SJSA1 (cell line): ENCODE results near the gene DYNC1I1. TPM values are rescaled to one million over a fixed set of nuclear protein-coding genes. Genes with fewer than 3 reads are reported as not detected.

Experiments
- DNase-seq, 2 experiments: peaks; one replicate each; pipeline ENCODE4 v3.0.0-alpha.2; 2015 to 2020; ENCODE audit warnings: low spot score in 2 of 2, low read depth in 1 of 2
- H3K27ac ChIP-seq: fragments of 250-450 bp; sonication (Bioruptor Pico); 2 replicates; pipeline ENCODE4 v1.5.1; 2020; ENCODE audit warnings: mild to moderate bottlenecking, moderate library complexity
- H3K27me3 ChIP-seq: fragments of 250-450 bp; sonication (Bioruptor Pico); replicated peaks from 2 replicates; pipeline ENCODE4 v1.5.1; 2020; ENCODE audit warnings: mild to moderate bottlenecking, moderate library complexity
- H3K36me3 ChIP-seq: fragments of 250-450 bp; sonication (Bioruptor Pico); 2 replicates; pipeline ENCODE4 v1.5.1; 2020; ENCODE audit warnings: mild to moderate bottlenecking
- H3K4me1 ChIP-seq: fragments of 250-450 bp; sonication (Bioruptor Pico); replicated peaks from 2 replicates; pipeline ENCODE4 v1.6.1; 2021; ENCODE audit warnings: mild to moderate bottlenecking
- H3K4me3 ChIP-seq: fragments of 250-450 bp; sonication (Bioruptor Pico); 2 replicates; pipeline ENCODE4 v1.5.1; 2020; ENCODE audit warnings: mild to moderate bottlenecking
- H3K9me3 ChIP-seq: fragments of 250-450 bp; sonication (Bioruptor Pico); replicated peaks from 2 replicates; pipeline ENCODE4 v1.5.1; 2020; ENCODE audit warnings: mild to moderate bottlenecking
- total RNA-seq: library from RNA; depleted of rRNA; stranded (reverse); fragments of >200 nt; shearing (Covaris generic); gene quantifications from 2 replicates; pipeline ENCODE4 v1.2.3, GENCODE V29; 2014; rRNA removed

Gene DYNC1I1
- total RNA-seq, 1 experiment from 2014 or later = 6.2 TPM

DNA sequence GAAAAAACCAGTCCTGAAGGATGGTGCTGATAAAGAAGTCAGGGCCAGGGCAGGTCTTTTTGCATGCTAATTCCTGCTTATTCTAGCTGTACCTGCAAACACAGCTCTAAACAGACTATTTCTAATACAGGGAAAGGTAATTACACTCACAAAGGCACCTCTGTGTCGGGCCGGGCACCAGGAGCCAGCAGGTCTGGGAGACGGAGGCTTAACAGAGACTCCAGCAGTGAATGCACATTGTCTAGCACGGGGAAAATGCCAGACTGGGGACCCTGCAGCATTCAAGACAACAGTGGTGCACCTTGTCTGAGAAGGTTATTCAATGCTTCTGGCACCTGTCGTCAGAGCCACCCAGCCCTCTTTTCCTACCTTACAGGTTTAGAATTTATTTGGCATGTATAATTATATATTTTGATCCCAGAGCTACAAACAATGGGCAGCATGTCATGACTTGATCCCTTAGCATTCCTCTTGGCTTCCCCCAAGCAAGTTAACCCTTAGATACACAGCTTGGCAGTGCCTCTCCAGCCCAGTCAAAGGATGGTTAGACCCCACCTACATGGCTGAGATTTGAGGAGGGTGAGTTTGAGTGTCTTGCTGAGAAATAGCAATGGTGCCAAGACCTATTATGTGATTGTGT lies 364.4 kb downstream of the DYNC1I1 start:
- Histone ChIP-seq H3K36me3 (no peaks in the 10 kb centered on the region), H3K27ac (no peak overlapping the region), H3K4me1 (no peaks in the 10 kb centered on the region)

DNA sequence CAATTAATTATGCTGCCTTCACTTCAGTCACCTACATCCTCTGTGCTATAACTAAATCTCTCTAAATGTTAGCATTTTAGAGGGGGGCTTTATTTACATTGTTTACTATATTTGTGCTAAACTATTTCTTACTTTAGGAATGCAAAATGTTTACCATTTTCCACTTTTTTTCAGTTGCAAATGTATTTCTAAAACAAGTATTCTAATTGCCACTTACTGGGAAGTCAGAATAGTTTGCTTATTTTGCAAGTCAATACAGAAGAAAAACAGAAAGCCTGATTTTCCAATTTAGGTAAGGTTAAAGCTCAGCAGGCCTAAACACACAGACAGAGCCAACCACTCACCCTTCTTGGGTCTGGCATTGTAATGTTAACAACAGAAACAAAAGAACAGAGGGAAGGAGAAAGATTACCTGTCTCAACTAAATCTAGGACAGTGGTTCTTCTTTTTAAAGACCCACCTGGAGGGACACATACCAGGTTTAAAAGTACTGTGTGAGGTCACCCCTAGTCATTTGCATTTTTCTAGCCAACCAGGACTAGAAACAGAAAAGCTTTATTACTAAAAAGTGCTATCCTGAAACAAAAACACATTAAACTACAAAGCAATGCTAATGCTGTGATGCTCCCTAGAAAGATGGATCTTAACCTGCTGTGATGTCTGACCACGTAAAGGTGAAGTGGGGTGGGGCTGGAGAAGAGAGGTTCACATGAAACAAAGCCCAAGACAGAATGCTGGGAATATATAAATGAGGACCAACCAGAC lies 371.3 kb downstream of the DYNC1I1 start:
- Histone ChIP-seq H3K36me3 (peaks cover 13% of the 10 kb centered on the region; the same call in 1 of the 2 replicates), H3K27ac (no peak overlapping the region), H3K4me3 (no peak overlapping the region), H3K9me3 (no peaks in the 10 kb centered on the region), H3K27me3 (no peaks in the 10 kb centered on the region), H3K4me1 (no peaks in the 10 kb centered on the region)
- DNase-seq = no peak

More for the DNA sequence above, 364.4 kb downstream of the DYNC1I1 start:
- H3K9me3 ChIP-seq = no peaks in the 10 kb centered on the region
- H3K4me3 ChIP-seq = no peak overlapping the region
- H3K27me3 ChIP-seq = no peaks in the 10 kb centered on the region
- DNase-seq = no peak

DNA sequence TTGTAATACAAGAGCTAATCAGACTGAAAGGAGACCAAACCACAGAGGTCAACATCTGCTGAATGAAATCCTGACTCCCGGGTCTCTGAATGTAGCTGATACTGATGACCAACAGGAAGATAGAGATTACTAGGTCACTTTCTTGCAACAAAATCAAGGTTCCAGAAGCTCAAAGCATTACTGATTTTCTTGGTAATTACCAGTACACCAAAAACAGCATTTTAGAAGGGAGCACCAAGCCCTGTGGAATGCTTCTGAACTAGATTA lies 371.8 kb downstream of the DYNC1I1 start:
- no peak for DNase-seq
- Histone ChIP-seq H3K9me3 (no peaks in the 10 kb centered on the region), H3K27ac (no peak overlapping the region), H3K27me3 (no peaks in the 10 kb centered on the region), H3K4me3 (no peak overlapping the region), H3K4me1 (no peaks in the 10 kb centered on the region), H3K36me3 (peaks cover 13% of the 10 kb centered on the region; the same call in 1 of the 2 replicates)

Other genes with a start within 250 kb of the DYNC1I1 start
- gene PDK4, start 176.0 kb upstream of the DYNC1I1 start, total RNA-seq = not detected in 2 replicates